Left colon (tissue), 2 donors: Measurements from ENCODE around the gene N4BP2. TPM values are rescaled to one million over a fixed set of nuclear protein-coding genes. Genes with fewer than 3 reads are reported as not detected.

Experiments used
- ATAC-seq: fragments of 200-7000 bp; cut with Tn5 transposase; one replicate; pipeline ENCODE4 v1.9.1; 2020; ENCODE audit warnings: mild to moderate bottlenecking, moderate library complexity
- DNase-seq, 2 donors: peaks; one replicate each; pipeline ENCODE4 v3.0.0-alpha.2; 2020
- intact Hi-C, 2 donors: fragments of 100-400 bp; cut with DNase I in 1 of 2; cut with micrococcal nuclease in 1 of 2; formaldehyde crosslinking; loops; one replicate each; pipeline versions ENCODE4 v1.11.2 to v1.14.0; 2022; cut with DNase I, micrococcal nuclease
- total RNA-seq, 2 donors: library from RNA; stranded (reverse); fragmentation: NEBNext Ultra II Directional; extraction: Animal tissue kit (Norgen Biotek cat#: 25700); gene quantifications; one replicate each; pipeline ENCODE4 v1.2.1, GENCODE V29; 2021
- donor health status: DM: no; HTN: no; CAD: no.
- donor health status: DM: yes; HTN: yes; CAD: no.

The N4BP2 gene
- total RNA-seq, 2 donors from 2014 or later, result 8.5 to 9.3 TPM

- no peak for ATAC-seq
- DNase-seq, result no peak
- intact Hi-C loops, result no loop called here
Measured at GRCh38 chr4:40199179-40199670, 142.6 kb downstream of the N4BP2 start.

GRCh38 chr4:40199999-40200874, 143.6 kb downstream of the N4BP2 start:
- intact Hi-C loops, result no loop called here
- peak in 1 of 2 donors; percentile 47 for DNase-seq
- ATAC-seq, result peak; percentile 46

GRCh38 chr4:40200875-40201801, 144.5 kb downstream of the N4BP2 start:
- ATAC-seq (peak; percentile 45), DNase-seq (no peak)
- intact Hi-C loops, result no loop called here

- intact Hi-C loops, result no loop called here
- no peak for ATAC-seq
- no peak for DNase-seq
Measured at GRCh38 chr4:40201898-40202297, 145.2 kb downstream of the N4BP2 start.

- intact Hi-C loops, result no loop called here
- ATAC-seq (no peak), DNase-seq (no peak)
Measured at GRCh38 chr4:40202474-40202873, 145.8 kb downstream of the N4BP2 start.

- DNase-seq (no peak), ATAC-seq (no peak)
- intact Hi-C loops, result no loop called here
Measured at GRCh38 chr4:40204507-40205258, 148.0 kb downstream of the N4BP2 start.

- ATAC-seq (peak; percentile 37), DNase-seq (no peak)
- intact Hi-C loops, result no loop called here
Measured at GRCh38 chr4:40205259-40206198, 148.9 kb downstream of the N4BP2 start.

GRCh38 chr4:40206426-40206825, 149.8 kb downstream of the N4BP2 start:
- intact Hi-C loops, result no loop called here
- DNase-seq (no peak), ATAC-seq (no peak)

Other genes with a start within 250 kb of the N4BP2 start
- gene PDS5A, start 78.9 kb upstream of the N4BP2 start, total RNA-seq, result 10 to 100 TPM; 56.3 to 59.8 TPM
- gene RHOH, start 140.2 kb downstream of the N4BP2 start, total RNA-seq, result 1 to 10 TPM; 2.8 to 4.2 TPM